Vagina (tissue), 2 donors: ENCODE measurements around the gene TCF20.

Experiments used
- POLR2A ChIP-seq, 2 donors: fragments of 450-650 bp; IDR thresholded peaks; one replicate each; pipeline ENCODE4 v1.6.1; 2017; ENCODE audit warnings: antibody characterized with exemption in 2 of 2, mild to moderate bottlenecking in 2 of 2, moderate library complexity in 2 of 2
- POLR2AphosphoS5 ChIP-seq, 2 donors: sonication (generic); formaldehyde crosslinking; IDR thresholded peaks; one replicate each; pipeline ENCODE4 v1.9.0; 2017; ENCODE audit warnings: antibody characterized with exemption in 2 of 2, mild to moderate bottlenecking in 2 of 2, low read depth in 1 of 2; ENCODE audit not compliant: insufficient read depth in 1 of 2
- TF ChIP-seq, protein P1 (sequence below), 3 experiments: fragments of 450-650 bp in 2 of 3; fragments of 200-600 bp in 1 of 3; sonication (generic) in 1 of 3; IDR thresholded peaks; one replicate each; pipeline ENCODE4 v1.5.1; 2017 to 2019; ENCODE audit warnings: antibody characterized with exemption in 3 of 3, mild to moderate bottlenecking in 2 of 3, moderate library complexity in 2 of 3

DNA sequence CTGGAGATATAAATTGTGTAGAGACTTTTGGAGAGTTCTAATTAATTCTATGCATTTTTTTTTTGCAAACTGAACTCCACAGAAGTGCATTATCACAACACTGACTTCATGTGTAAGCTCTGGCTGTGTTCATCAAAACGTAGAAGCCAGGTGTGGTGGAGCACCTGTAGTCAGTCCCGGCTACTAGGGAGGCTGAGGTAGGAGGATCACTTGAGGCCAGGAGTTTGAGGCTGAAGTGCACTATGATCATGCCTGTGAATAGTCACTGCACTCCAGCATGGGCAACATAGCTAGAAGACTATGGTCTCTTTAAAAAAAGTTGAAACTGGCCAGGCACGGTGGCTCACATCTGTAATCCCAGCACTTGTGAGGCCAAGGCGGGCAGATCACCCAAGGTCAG is 20.6 kb downstream of the TCF20 start:
- TF ChIP-seq, protein P1, sequence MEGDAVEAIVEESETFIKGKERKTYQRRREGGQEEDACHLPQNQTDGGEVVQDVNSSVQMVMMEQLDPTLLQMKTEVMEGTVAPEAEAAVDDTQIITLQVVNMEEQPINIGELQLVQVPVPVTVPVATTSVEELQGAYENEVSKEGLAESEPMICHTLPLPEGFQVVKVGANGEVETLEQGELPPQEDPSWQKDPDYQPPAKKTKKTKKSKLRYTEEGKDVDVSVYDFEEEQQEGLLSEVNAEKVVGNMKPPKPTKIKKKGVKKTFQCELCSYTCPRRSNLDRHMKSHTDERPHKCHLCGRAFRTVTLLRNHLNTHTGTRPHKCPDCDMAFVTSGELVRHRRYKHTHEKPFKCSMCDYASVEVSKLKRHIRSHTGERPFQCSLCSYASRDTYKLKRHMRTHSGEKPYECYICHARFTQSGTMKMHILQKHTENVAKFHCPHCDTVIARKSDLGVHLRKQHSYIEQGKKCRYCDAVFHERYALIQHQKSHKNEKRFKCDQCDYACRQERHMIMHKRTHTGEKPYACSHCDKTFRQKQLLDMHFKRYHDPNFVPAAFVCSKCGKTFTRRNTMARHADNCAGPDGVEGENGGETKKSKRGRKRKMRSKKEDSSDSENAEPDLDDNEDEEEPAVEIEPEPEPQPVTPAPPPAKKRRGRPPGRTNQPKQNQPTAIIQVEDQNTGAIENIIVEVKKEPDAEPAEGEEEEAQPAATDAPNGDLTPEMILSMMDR (IDR thresholded peaks at IDR 0.05): no peak
- TF ChIP-seq POLR2A (IDR thresholded peaks at IDR 0.05) (no peak), POLR2AphosphoS5 (IDR thresholded peaks at IDR 0.05; ENCODE audit: insufficient read depth in 1 of 2, low read depth in 1 of 2) (no peak)
